ENCODE results near the gene IL17RA. TPM values are rescaled to one million over a fixed set of nuclear protein-coding genes. Genes with fewer than 3 reads are reported as not detected.

IL17RA gene
- total RNA-seq, 4 donors from 2014 or later, result 17.8 to 24.6 (median 20.0) TPM

GRCh38 chr22:17097701-17098100, 12.9 kb downstream of the IL17RA start:
- no peak for DNase-seq (ENCODE audit: low spot score in 2 of 2)
- H3K36me3 ChIP-seq, result peaks cover 0 to 58% (median 21%) of the 10 kb centered on the region in 3 donors

DNA sequence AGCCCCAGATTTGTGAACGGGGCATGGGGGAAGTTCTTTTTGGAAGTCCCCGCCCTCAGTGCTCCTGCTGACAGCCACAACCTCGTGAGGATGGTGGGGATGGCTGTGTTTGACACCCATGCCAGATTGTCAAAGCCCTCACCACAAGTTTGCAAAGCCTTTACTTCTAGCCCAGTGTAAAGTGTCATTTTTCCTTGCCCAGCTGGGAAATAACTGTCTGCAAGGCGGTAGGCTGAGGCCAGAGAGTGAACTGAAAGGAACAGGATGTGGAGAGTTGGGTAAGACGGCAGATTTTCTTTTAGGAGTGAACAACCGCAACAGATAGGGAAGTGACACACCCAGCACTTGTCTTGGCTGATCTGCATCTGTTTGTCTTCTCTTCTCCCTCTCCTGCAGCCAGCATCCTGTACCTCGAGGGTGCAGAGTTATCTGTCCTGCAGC, 13.6 kb downstream of the IL17RA start:
- TF ChIP-seq EP300 (IDR thresholded peaks at IDR 0.05), result peak in 1 of 2 donors; percentile 75
- TF ChIP-seq, protein P1, sequence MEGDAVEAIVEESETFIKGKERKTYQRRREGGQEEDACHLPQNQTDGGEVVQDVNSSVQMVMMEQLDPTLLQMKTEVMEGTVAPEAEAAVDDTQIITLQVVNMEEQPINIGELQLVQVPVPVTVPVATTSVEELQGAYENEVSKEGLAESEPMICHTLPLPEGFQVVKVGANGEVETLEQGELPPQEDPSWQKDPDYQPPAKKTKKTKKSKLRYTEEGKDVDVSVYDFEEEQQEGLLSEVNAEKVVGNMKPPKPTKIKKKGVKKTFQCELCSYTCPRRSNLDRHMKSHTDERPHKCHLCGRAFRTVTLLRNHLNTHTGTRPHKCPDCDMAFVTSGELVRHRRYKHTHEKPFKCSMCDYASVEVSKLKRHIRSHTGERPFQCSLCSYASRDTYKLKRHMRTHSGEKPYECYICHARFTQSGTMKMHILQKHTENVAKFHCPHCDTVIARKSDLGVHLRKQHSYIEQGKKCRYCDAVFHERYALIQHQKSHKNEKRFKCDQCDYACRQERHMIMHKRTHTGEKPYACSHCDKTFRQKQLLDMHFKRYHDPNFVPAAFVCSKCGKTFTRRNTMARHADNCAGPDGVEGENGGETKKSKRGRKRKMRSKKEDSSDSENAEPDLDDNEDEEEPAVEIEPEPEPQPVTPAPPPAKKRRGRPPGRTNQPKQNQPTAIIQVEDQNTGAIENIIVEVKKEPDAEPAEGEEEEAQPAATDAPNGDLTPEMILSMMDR (IDR thresholded peaks at IDR 0.05), result no peak
- 64 to 74% methylated on average over 7 of the region's 7 CpGs for WGBS, 2 donors
- peaks cover 0 to 8% (median 3%) of the 10 kb centered on the region in 4 donors for H3K4me1 ChIP-seq
- no peak overlapping the region for H3K4me3 ChIP-seq
- no peaks in the 10 kb centered on the region for H3K9me3 ChIP-seq
- H3K36me3 ChIP-seq, result peaks cover 0 to 65% (median 21%) of the 10 kb centered on the region in 3 donors
- H3K27ac ChIP-seq, result no peak overlapping the region
- no peak for DNase-seq (ENCODE audit: low spot score in 2 of 2)
- H3K27me3 ChIP-seq, result no peaks in the 10 kb centered on the region

More at GRCh38 chr22:17097701-17098100, 12.9 kb downstream of the IL17RA start:
- Histone ChIP-seq H3K27ac (no peak overlapping the region), H3K4me3 (no peak overlapping the region), H3K9me3 (no peaks in the 10 kb centered on the region), H3K27me3 (no peaks in the 10 kb centered on the region), H3K4me1 (peaks cover 0 to 8% (median 3%) of the 10 kb centered on the region in 4 donors)
- TF ChIP-seq, protein P1 (IDR thresholded peaks at IDR 0.05), result no peak
- TF ChIP-seq EP300 (IDR thresholded peaks at IDR 0.05), result no peak
- no peak for TF ChIP-seq POLR2A (IDR thresholded peaks at IDR 0.05)
- 74 to 79% methylated on average over 5 to 6 of the region's 6 CpGs for WGBS, 2 donors

GRCh38 chr22:17100621-17101020, 15.8 kb downstream of the IL17RA start:
- 77 to 80% methylated on average over 6 of the region's 6 CpGs for WGBS, 2 donors
- peaks cover 0 to 83% (median 25%) of the 10 kb centered on the region in 3 donors for H3K36me3 ChIP-seq
- H3K27ac ChIP-seq, result no peak overlapping the region
- DNase-seq (ENCODE audit: low spot score in 2 of 2), result no peak
- no peaks in the 10 kb centered on the region for H3K9me3 ChIP-seq
- H3K4me1 ChIP-seq, result peaks cover 0 to 8% (median 3%) of the 10 kb centered on the region in 4 donors
- no peak for TF ChIP-seq EP300 (IDR thresholded peaks at IDR 0.05)
- no peak for TF ChIP-seq POLR2A (IDR thresholded peaks at IDR 0.05)
- TF ChIP-seq, protein P1 (IDR thresholded peaks at IDR 0.05), result no peak
- no peak overlapping the region for H3K4me3 ChIP-seq
- H3K27me3 ChIP-seq, result no peaks in the 10 kb centered on the region

- H3K27me3 ChIP-seq, result no peaks in the 10 kb centered on the region
- peaks cover 0 to 8% (median 3%) of the 10 kb centered on the region in 4 donors for H3K4me1 ChIP-seq
- H3K27ac ChIP-seq, result no peak overlapping the region
- TF ChIP-seq, protein P1 (IDR thresholded peaks at IDR 0.05), result no peak
- TF ChIP-seq EP300 (IDR thresholded peaks at IDR 0.05) (no peak), POLR2A (IDR thresholded peaks at IDR 0.05) (no peak)
- no peak overlapping the region for H3K4me3 ChIP-seq
- no peaks in the 10 kb centered on the region for H3K9me3 ChIP-seq
- WGBS, 2 donors, result 81 to 91% methylated on average over 14 of the region's 14 CpGs
- no peak for DNase-seq (ENCODE audit: low spot score in 2 of 2)
- peaks cover 0 to 94% (median 32%) of the 10 kb centered on the region in 3 donors for H3K36me3 ChIP-seq
Measured at GRCh38 chr22:17101475-17102296, 16.9 kb downstream of the IL17RA start.

GRCh38 chr22:17102297-17102667, 17.5 kb downstream of the IL17RA start:
- no peaks in the 10 kb centered on the region for H3K27me3 ChIP-seq
- WGBS, 2 donors, result 81 to 89% methylated on average over 7 of the region's 7 CpGs
- no peak overlapping the region for H3K27ac ChIP-seq
- peaks cover 0 to 96% (median 38%) of the 10 kb centered on the region in 3 donors for H3K36me3 ChIP-seq
- H3K4me3 ChIP-seq, result no peak overlapping the region
- DNase-seq (ENCODE audit: low spot score in 2 of 2), result no peak
- TF ChIP-seq, protein P1 (IDR thresholded peaks at IDR 0.05), result no peak
- TF ChIP-seq EP300 (IDR thresholded peaks at IDR 0.05) (no peak), POLR2A (IDR thresholded peaks at IDR 0.05) (no peak)
- H3K9me3 ChIP-seq, result no peaks in the 10 kb centered on the region
- H3K4me1 ChIP-seq, result peaks cover 0 to 8% (median 3%) of the 10 kb centered on the region in 4 donors

All from tibial nerve (tissue), 4 donors.